Endometrium (tissue), 2 donors: Measurements from ENCODE around the gene RBMS3.
A peak's percentile ranks its signal among the peaks of the same experiment; 100 is the strongest.
"Not testable (repeated sequence)": the region's sequence is repeated elsewhere in the genome, so short reads cannot be mapped to it uniquely, and the experiment has no call there.

ENCODE experiments used
- FAIRE-seq: peaks from 2 replicates; lab custom pipeline; 2012; peaks lifted over from hg19 to GRCh38; lab: Jason Lieb, UNC
- donor health status: control.
- donor health status: control.

The RBMS3 gene

DNA sequence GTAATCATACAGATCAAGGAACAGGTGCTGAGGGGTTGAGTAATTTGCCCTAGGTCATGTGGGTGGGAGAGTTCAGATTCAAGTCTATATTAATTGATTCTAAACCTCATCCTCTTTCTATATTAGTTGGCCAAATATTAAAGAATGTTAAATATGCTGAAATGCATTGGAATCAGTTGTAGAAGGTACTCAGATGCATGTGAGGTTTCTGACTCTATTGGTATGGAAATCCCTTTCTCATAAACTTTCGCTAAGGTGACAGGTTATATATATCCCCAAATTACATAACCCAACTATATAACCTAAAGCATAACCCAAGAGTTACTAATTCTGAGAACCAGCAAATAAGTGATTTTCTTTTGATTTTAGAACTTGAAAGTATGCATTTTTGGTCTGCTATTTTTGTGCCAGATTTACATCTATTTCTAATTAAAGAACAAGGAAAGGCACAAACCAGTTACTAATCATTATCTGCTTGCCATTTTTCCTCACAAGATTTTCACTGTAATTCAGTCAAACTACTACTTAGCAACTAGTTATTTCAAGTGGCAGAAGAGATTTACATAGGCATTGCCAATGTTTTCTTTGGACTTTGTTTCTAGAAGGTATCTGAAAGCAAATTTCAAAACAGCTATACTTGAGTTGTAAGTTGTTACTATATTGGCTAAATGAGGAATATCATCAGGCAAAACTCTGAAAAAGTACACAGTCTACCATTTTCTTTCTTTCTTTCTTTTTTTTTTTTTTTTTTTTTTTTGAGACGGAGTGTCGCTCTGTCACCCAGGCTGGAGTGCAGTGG is 201.3 kb downstream of the RBMS3 start:
- no peak for FAIRE-seq

DNA sequence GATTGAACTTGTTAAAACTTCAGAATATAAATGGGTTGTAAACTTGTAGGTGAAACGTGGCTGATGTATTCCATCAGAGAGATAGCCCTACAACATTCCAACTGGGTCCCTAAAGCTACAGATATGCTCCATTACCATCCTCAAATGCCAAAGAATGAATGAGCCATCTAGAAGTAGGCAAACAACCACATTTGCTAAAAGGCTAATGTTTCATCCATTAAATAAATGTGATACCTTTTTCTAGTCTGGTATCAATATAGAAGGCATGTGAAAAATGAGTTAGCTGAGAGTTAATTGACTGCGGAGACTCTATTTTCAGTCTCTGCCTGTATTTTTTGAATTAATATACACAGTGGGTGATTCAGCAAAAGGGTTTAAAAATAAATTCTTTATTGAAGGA is 203.8 kb downstream of the RBMS3 start:
- no peak for FAIRE-seq

DNA sequence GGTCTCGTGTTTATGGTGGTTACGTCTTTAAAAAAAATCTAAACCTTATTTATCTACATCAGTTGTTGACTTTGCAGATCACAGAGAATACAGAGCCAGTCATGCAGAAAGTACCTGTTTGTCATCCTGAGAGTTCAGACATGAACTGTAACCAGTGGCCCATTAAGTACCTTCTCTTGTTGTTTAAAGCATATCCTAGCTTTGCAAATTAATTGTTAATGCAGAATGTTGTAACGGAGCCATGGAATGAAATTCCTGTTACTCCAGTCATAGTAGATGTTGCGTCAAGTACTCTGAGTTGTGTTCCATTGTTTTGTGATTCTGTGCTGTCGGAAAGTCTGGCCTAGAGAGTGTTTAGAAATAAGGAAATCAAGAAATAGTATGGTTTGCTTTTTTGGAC is 205.2 kb downstream of the RBMS3 start:
- FAIRE-seq: no peak

DNA sequence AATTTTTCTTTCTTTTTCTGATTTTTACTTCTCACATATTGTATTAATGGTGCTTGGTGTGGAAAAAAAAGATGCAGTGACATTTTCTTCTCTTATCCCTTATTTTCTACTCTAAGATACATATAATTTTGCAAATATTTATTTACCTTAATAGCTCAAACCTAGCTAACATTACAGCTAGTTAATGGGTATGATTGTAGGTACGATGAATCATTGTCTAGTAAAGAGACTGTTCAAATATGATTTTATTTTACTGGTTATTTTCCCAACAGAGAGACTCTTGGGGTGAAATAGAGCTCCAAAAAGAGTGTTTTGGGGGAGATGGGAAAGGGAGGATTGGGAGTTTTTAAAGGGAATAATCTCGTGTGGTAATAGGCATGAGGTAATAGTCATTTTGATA is 206.0 kb downstream of the RBMS3 start:
- no peak for FAIRE-seq

DNA sequence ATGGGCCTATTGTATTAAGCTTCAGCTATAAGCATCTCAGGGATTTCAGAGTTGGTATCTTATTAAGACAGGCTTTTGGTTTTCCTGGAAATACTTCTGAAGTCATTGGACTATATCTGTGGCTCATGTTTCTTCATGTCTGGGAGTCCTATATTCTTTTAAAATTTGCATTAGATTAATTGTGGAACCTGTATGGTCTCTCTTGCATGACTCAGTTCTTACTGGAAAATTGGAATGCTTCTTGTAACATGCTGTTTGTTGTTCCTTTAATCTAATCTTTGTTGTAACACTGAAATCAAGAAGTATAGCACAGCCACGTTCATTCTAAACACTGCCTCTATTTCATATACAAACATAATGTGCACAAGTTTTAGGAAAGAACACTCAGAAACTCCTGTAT is 208.1 kb downstream of the RBMS3 start:
- no peak for FAIRE-seq

DNA sequence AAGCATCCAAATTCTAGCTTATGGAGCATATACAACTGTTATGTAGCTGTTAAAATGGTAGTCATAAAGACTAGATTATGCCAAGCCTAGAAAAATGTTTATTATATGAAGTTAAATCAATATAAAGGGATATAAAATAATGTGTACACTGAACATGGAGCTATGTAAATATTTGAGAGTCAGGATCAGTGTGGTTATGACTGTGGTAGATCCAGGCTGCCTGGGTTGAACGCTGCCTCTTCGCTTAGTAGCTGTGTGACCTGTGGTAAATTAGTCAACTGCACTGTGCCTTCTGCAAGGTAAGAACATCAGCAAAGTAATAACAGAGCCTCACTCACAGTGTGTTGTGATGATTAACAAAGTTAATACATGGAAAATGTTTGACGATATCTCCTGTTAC is 212.2 kb downstream of the RBMS3 start:
- FAIRE-seq: no peak

DNA sequence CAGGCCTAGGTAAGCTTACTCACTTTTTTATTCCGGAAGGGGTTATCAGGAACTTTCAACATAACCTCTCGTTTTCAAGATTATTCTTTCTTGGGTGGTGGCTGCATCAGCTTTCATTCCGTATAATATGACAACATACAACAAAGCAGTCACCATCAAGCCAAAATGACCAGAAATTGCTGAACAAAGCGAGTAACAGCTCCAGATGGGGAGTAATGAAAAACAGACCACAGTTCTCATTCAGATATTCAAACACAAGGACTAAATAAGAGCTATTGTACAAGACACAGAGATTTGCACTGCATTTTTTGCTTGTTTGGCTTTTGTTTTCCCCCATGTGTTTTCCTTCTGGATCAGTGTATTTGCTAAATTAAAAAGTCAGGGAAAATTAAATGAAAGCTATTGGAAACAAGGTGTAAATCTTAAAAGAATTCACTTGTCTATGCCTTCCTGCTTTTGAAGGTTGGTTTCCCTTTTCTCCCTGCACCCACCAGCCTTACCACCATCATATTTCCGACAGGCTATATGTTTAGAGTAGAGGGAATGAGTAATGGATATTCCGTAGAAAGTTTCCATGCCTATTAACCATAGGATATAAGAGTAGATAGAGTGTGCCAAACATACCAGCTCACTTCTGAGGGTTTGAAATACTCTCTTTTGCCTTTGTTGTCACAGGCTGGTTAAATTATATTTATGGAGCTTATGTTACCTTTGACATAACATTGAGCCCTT is 213.6 kb downstream of the RBMS3 start:
- peak; percentile 98 for FAIRE-seq

DNA sequence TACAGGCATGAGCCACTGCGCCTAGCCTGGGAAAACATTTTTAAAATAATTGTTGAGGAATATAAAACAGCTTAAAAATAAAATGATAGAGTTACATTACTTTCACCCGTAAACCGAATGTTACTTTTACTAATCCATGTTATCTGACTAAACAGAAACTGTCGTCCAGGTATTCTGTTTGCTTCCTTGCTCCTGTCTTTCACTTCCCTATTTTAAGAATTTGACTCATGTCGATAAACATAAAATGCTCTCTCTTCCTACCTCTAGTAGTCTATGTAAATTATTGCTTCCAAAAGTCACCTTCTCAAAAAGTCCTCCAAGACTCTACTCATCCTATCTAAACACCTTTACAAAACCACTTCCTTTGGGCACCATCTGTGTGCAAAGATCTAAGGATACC is 216.4 kb downstream of the RBMS3 start:
- no peak for FAIRE-seq

DNA sequence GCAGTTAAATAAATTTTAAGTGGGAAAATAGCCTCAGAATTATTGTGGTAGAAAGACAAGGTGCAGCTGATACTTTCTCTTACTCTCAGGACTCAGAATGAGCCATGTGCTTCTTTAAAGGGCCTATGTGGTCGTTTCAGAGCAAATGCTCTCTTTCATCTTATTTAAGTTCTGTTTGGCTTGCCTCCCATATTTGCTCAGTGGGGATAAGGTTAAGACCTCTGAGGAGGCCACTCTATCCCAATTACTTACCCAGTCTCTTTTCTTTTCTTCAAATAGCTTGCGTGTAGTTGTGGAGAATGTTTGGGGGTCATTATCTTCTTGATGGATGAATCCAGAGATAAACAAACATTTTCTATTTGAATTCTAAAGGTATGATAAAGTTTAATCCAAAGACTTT is 221.9 kb downstream of the RBMS3 start:
- FAIRE-seq: no peak

DNA sequence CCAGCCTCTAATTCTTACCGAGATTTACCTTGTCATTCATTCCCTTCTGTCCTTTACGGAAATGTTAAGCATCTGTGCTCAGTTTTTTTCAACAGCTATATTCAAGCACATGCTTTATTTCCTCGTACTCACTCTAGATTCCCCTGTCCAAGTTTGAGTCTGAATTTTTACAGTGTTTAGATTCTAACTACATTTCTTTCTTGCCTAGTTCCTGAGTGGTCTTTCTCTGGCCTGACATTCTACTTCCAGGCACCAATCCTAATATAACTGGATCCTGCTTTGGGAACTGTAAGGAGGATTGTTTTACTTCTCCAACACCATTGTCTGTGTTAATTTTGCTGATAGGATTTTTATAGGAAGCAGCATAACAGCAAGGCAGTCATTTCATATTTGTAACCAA is 222.4 kb downstream of the RBMS3 start:
- FAIRE-seq: no peak

DNA sequence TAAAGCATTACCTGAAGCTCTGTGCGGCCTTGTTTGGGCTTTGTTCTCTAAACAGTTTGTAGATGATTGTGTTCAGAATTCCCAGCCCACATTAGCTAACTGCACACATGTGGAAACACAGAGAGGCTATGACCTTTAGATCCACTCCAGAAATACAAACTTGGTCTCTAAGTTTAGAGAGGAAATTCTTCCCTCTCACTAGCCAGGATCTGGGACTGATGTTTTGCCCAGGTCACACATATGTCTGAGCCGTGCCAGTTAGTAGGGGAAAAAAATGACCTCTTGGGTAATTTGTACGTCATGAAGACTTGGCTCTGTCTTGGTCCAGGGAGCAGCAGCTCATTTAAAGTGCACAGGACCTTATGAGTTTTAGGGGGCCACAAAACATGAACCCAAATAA is 223.1 kb downstream of the RBMS3 start:
- no peak for FAIRE-seq

DNA sequence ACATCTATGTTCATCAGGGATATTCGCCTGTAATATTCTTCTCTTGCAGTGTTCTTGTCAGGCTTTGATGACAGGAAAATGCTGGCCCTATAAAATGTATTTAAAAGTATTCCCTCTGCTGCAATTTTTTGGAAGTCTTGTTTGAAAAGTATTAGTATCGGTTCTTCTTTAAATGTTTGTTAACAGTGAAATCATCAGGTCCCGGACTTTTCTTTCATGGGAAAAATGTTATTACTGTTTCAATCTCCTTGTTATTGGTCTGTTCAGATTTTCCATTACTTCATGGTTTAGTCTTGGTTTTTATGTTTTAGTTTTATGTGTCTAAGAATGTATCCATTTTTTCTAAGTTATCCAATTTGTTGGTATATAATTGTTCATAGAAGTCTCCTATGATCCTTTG is 225.6 kb downstream of the RBMS3 start:
- no peak for FAIRE-seq

DNA sequence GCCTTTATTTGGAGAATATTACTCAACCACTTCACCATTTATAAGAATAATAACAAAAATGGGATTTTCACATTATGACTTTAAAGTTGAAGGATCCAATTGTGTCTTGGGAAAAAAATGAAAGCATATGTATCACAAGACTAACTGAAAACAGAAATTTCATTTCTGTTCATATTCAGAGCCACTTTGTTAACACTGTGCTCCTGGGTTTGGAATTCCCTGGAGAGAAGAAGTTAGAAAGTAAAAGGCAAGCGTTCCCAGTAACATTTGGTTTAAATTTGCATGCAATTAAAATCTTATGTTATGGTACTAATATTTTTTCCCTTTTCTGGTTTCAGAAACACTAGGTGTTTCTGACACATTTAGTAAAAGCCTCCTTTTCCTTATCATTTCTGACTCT is 230.8 kb downstream of the RBMS3 start:
- FAIRE-seq: no peak

DNA sequence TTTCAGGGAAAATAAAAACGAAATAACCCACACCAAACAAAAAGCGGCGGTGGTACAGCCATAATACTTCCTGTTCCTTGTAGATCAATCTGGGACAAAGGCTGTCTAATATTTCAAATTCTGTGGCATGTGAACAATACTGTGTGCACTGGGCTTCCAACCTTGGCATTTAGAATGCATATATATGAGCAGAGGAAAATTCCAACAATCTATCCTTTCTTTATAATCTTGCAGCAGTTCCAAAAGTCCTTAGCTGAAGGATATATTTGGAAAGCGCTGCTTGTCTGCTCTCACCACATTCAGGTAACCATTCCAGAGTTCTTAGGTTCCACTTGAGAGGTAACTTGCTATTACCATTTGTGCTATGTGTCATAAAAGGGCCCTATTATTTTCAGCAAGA is 231.8 kb downstream of the RBMS3 start:
- no peak for FAIRE-seq

DNA sequence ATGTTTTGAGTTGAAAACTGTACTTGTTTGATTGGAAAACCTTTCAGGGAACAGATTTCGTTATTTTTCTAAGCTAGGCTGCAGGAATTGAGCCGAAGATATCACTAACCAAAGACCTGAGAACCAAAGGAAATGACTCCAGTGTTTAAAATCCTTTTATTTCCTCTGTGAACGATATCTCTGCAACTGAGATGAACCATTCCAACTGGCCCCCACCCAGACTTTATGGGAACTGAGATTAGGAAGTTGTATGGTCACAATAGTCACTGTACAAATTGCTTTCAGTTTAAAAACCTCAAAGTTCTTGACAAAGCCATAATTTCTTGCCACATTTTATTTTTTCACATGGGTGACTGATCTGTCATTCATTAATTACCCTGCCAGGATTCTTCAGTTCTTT is 232.4 kb downstream of the RBMS3 start:
- FAIRE-seq: no peak

DNA sequence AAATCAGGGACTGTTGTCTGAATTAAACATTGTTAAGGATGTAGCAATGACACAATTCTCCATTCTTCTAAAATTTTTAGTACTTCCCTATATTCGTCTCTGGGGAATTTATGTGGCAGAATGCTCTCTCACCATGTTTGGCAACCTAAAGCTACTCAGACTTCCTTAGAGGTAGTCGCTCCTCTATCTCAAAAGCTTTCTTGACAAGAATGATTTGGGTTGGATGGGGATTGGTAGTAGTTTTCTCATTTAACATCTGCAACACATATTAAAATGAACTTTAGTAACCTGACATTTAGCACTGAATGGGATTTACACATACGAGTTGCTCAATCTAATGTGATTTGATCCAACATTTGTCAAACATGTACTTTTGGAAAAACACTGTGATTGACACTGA is 233.3 kb downstream of the RBMS3 start:
- no peak for FAIRE-seq

DNA sequence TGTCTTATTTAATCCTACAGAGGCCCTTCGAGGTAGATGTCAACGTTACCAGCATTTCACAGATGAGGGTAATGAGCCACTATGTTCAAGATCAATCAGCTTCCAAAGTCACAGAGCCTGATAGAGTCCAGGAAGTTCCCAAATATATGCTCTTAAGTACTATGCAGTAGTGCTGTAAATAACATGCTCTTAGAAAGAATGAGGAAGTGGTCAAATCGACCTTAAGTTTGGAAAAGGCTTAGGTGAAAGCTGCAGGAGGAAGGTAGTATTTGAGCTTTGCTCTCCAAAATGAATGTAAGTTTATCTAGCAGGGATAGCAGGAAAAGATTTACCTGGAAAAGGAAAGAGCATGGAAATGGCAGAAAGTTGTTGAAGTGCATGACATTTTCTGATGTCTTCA is 234.0 kb downstream of the RBMS3 start:
- FAIRE-seq: no peak

DNA sequence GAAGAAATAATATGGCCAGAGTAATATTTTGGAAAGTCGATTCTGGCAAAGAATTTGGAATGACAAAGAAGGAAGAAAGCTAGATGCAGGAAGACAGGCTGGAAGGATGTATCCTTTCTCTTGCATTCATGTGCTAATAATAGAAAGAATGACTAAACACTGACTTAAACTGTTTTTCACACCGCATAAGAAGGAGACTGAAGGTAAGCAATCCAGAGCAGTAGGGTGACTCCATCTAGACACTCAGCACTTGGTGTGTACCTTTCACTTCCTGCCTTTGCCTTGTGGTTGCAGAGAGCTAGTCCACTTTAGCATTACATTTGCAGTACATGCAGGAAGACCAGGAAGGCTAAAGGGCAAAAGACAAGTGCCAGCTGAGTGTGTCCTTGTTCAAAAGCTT is 234.6 kb downstream of the RBMS3 start:
- FAIRE-seq: no peak

DNA sequence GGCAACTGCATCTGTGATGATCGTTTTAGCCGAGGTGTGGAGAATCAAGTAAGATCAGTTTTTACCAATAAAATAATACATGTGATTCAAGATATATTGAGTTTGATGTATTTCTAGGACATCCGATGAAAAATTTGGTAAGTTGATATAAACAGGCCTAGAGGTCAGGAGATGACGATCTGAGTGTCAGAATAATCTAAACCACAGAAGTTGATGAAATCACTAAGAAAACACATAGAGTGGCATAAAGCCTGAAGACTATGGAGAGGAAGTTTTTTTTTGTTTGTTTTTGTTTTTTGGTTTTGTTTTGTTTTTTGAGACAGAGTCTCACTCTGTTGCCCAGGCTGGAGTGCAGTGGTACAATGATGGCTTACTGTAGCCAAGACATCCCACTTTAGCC is 235.3 kb downstream of the RBMS3 start:
- no peak for FAIRE-seq

DNA sequence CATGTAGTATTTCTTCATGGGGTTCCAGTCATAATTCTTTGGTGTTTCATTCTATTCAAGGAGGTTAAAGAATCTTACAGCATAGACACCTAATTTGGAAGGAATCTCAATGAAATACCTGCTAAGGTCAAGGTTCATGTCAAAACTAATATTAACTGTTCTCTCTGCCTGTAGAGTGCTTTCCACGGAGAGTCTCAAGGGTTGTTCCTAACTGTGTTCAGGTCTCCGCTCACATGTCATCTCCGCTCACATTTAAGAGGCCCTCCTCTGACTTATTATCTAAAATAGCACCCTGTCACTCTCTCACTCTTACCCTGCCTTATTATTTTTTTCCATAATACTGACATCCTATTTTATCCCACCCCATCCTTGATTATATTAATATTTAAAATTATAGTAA is 239.9 kb downstream of the RBMS3 start:
- no peak for FAIRE-seq

DNA sequence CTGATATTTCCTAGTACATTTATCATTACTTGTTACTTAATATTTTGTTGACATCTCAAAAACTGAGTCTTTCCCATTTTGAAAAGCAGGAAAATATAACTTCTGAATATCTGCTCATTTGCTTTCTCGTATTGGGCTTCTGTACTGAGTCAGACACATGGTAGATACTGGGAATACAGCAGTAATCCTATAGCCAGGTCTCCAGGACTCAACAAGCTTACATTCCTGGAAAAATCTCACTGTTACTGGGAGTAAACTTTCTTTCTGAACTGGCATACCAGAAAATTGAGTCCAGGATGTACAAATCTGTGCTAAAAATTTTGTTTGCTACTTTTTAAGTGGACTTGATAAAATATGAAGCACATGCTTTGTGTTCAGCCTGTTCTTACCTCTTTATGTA is 240.4 kb downstream of the RBMS3 start:
- no peak for FAIRE-seq

DNA sequence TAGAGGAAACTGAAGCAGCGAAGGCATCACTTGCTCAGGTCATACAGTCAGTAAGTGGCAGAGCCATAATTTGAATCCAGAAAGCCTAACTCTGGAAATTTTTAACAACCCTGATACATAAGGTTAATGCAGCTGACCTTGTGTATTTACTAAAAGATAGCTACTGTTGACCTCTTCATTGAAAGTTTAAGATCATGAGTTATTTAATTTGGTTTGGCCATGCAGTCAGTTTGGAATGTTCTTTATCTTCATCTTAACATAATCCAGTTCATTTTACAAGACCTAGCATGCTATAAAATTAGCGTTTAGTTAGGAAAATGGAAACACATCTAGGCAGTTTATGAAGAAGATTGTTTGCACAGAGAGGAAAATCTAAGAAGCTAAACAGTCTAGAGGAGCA is 240.9 kb downstream of the RBMS3 start:
- FAIRE-seq: peak; percentile 95

DNA sequence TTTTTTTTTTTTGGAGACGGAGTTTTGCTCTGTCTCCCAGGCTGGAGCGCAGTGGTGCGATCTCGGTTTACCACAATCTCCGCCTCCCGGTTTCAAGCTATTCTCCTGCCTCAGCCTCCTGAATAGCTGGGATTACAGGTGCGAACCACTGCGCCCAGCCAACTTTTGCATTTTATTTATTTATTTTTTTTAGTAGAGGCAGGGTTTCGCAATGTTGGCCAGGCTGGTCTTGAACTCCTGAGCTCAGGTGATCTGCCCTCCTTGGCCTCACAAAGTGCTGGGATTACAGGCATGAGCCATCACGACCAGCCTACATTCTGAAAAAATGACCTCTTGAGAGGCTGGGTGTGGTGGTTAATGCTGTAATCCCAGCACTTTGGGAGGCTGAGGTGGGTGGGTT is 243.6 kb downstream of the RBMS3 start:
- FAIRE-seq: not testable (repeated sequence)
